KMS-11 (cell line): ENCODE results near the gene SYNPR.

Experiments
- H2AFZ ChIP-seq: fragments of 200-600 bp; sonication (generic); 2 replicates; pipeline ENCODE4 v1.6.1; 2016; ENCODE audit warnings: antibody characterized with exemption, mixed run types, low read depth
- H3K27ac ChIP-seq: fragments of 200-600 bp; sonication (generic); 2 replicates; pipeline ENCODE4 v1.6.1; 2016; ENCODE audit warnings: mild to moderate bottlenecking, mixed run types
- H3K27me3 ChIP-seq: fragments of 200-600 bp; sonication (generic); 2 replicates; pipeline ENCODE4 v1.6.1; 2017; ENCODE audit warnings: mild to moderate bottlenecking, low read depth, mixed run types, moderate library complexity; ENCODE audit not compliant: insufficient read depth
- H3K36me3 ChIP-seq: fragments of 200-600 bp; sonication (generic); 2 replicates; pipeline ENCODE4 v1.6.1; 2017; ENCODE audit warnings: mild to moderate bottlenecking, mixed run types; ENCODE audit not compliant: insufficient read depth
- H3K4me1 ChIP-seq: fragments of 200-600 bp; sonication (generic); 2 replicates; pipeline ENCODE4 v1.6.1; 2016; ENCODE audit warnings: mild to moderate bottlenecking, low read depth, mixed run types; ENCODE audit not compliant: poor library complexity, severe bottlenecking
- H3K4me2 ChIP-seq: fragments of 200-600 bp; sonication (generic); 2 replicates; pipeline ENCODE4 v1.7.0; 2016; ENCODE audit warnings: mild to moderate bottlenecking, mixed run types
- H3K4me3 ChIP-seq: fragments of 200-600 bp; sonication (generic); IDR thresholded peaks from 2 replicates; pipeline ENCODE4 v1.6.1; 2017; ENCODE audit warnings: low read depth, low read length, mixed read lengths; ENCODE audit not compliant: insufficient read depth
- H3K79me2 ChIP-seq: fragments of 200-600 bp; sonication (generic); 2 replicates; pipeline ENCODE4 v1.6.1; 2016; ENCODE audit warnings: low read depth, mixed run types; ENCODE audit not compliant: insufficient read depth
- H3K9ac ChIP-seq: fragments of 200-600 bp; sonication (generic); 2 replicates; pipeline ENCODE4 v1.6.1; 2016; ENCODE audit warnings: mild to moderate bottlenecking, mixed run types
- H4K20me1 ChIP-seq: fragments of 200-600 bp; sonication (generic); 2 replicates; pipeline ENCODE4 v1.6.1; 2016; ENCODE audit warnings: mild to moderate bottlenecking, mixed run types; ENCODE audit not compliant: insufficient read depth
- TF ChIP-seq, protein P1 (sequence below): fragments of 200-600 bp; sonication (generic); conservative IDR thresholded peaks from 2 replicates; pipeline ENCODE4 v1.6.1; 2017; ENCODE audit warnings: low read depth, mild to moderate bottlenecking, antibody characterized with exemption, low read length, moderate library complexity, mixed read lengths

Gene SYNPR

GRCh38 chr3:63497641-63498040 lies 219.5 kb downstream of the SYNPR start:
- Histone ChIP-seq H4K20me1 (no peaks in the 10 kb centered on the region), H3K9ac (no peak overlapping the region), H3K4me3 (no peak overlapping the region), H2AFZ (no peak overlapping the region), H3K27ac (no peak overlapping the region), H3K27me3 (no peaks in the 10 kb centered on the region), H3K36me3 (no peaks in the 10 kb centered on the region), H3K4me1 (no peaks in the 10 kb centered on the region), H3K79me2 (no peaks in the 10 kb centered on the region), H3K4me2 (no peak overlapping the region)
- TF ChIP-seq, protein P1, sequence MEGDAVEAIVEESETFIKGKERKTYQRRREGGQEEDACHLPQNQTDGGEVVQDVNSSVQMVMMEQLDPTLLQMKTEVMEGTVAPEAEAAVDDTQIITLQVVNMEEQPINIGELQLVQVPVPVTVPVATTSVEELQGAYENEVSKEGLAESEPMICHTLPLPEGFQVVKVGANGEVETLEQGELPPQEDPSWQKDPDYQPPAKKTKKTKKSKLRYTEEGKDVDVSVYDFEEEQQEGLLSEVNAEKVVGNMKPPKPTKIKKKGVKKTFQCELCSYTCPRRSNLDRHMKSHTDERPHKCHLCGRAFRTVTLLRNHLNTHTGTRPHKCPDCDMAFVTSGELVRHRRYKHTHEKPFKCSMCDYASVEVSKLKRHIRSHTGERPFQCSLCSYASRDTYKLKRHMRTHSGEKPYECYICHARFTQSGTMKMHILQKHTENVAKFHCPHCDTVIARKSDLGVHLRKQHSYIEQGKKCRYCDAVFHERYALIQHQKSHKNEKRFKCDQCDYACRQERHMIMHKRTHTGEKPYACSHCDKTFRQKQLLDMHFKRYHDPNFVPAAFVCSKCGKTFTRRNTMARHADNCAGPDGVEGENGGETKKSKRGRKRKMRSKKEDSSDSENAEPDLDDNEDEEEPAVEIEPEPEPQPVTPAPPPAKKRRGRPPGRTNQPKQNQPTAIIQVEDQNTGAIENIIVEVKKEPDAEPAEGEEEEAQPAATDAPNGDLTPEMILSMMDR, result no peak

- Histone ChIP-seq H4K20me1 (no peaks in the 10 kb centered on the region), H3K4me1 (no peaks in the 10 kb centered on the region), H3K27me3 (no peaks in the 10 kb centered on the region), H3K9ac (no peak overlapping the region), H3K27ac (no peak overlapping the region), H3K36me3 (no peaks in the 10 kb centered on the region), H3K79me2 (no peaks in the 10 kb centered on the region), H3K4me3 (no peak overlapping the region), H2AFZ (no peak overlapping the region), H3K4me2 (no peak overlapping the region)
- TF ChIP-seq, protein P1, result no peak
These were observed 222.1 kb downstream of the SYNPR start for GRCh38 chr3:63500196-63500595.

DNA sequence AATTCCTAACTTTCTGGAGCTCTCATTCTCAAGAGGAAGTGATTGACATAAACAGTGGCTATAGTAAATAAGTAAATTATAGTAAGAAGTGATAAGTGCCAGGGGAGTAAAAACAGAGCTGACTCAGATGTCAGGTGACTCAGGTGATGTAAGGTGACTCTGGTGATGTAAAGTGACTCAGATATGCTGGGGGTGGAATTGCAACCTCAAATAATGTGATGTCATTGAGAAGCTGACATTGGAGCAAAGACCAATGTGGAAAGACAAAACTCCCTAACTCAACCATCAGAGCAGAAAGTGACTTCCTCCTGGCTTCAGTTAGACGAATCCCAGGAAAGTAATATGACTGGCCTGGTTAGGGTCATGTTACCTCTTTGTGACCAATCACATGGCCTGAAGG lies 230.2 kb downstream of the SYNPR start:
- H3K4me3 ChIP-seq, result no peak overlapping the region
- no peak overlapping the region for H3K4me2 ChIP-seq
- no peaks in the 10 kb centered on the region for H4K20me1 ChIP-seq
- H3K79me2 ChIP-seq, result no peaks in the 10 kb centered on the region
- H2AFZ ChIP-seq, result no peak overlapping the region
- H3K27ac ChIP-seq, result no peak overlapping the region
- no peaks in the 10 kb centered on the region for H3K27me3 ChIP-seq
- H3K9ac ChIP-seq, result no peak overlapping the region
- H3K4me1 ChIP-seq, result no peaks in the 10 kb centered on the region
- H3K36me3 ChIP-seq, result no peaks in the 10 kb centered on the region
- TF ChIP-seq, protein P1, result no peak

- H3K4me3 ChIP-seq, result no peak overlapping the region
- H3K36me3 ChIP-seq, result no peaks in the 10 kb centered on the region
- no peaks in the 10 kb centered on the region for H4K20me1 ChIP-seq
- H3K9ac ChIP-seq, result no peak overlapping the region
- no peaks in the 10 kb centered on the region for H3K79me2 ChIP-seq
- no peaks in the 10 kb centered on the region for H3K4me1 ChIP-seq
- H3K27ac ChIP-seq, result no peak overlapping the region
- TF ChIP-seq, protein P1, result no peak
- H3K27me3 ChIP-seq, result no peaks in the 10 kb centered on the region
- no peak overlapping the region for H3K4me2 ChIP-seq
- no peak overlapping the region for H2AFZ ChIP-seq
These were observed 230.7 kb downstream of the SYNPR start for GRCh38 chr3:63508771-63509170.
